GM12878 (cell line): ENCODE results near the gene TMEM37.

Experiments used
- BHLHE40 ChIP-seq, 2 experiments: fragments of 450-650 bp in 1 of 2; IDR thresholded peaks; 2 replicates each; pipeline ENCODE4 v1.6.1; 2011 to 2017; ENCODE audit warnings: low read depth in 2 of 2, borderline replicate concordance in 1 of 2, improper control_type of control experiment in 1 of 2, low read length in 1 of 2, mild to moderate bottlenecking in 1 of 2
- CBFB ChIP-seq: IDR thresholded peaks from 2 replicates; pipeline ENCODE4 v1.6.1; 2016; ENCODE audit warnings: antibody characterized with exemption, low read depth
- CREM ChIP-seq: IDR thresholded peaks from 2 replicates; pipeline ENCODE4 v1.6.1; 2014; ENCODE audit warnings: antibody characterized with exemption, low read depth
- CTCF ChIP-seq, 3 experiments: IDR thresholded peaks in 2 of 3; conservative IDR thresholded peaks in 1 of 3; 2 replicates each; pipeline ENCODE4 v1.5.1; 2011; ENCODE audit warnings: low read depth in 3 of 3, low read length in 3 of 3, mild to moderate bottlenecking in 3 of 3, control low read depth in 2 of 3, moderate library complexity in 2 of 3, inconsistent platforms in 1 of 3, mixed read lengths in 1 of 3; ENCODE audit not compliant: control insufficient read depth in 2 of 3, insufficient read depth in 1 of 3; ENCODE audit errors: extremely low read depth in 1 of 3
- EZH2 ChIP-seq: IDR thresholded peaks from 2 replicates; pipeline ENCODE4 v1.6.1; 2012; ENCODE audit warnings: low read depth, mild to moderate bottlenecking, control low read depth, inconsistent platforms, low read length, borderline replicate concordance; ENCODE audit not compliant: control insufficient read depth
- IKZF1 ChIP-seq: fragments of 450-650 bp; conservative IDR thresholded peaks from 2 replicates; pipeline ENCODE4 v1.6.1; 2017; ENCODE audit warnings: antibody characterized with exemption, mild to moderate bottlenecking
- MEF2A ChIP-seq: IDR thresholded peaks from 2 replicates; pipeline ENCODE4 v1.6.1; 2011; ENCODE audit warnings: low read depth, mild to moderate bottlenecking, low read length, moderate library complexity; ENCODE audit not compliant: insufficient read depth
- MTA2 ChIP-seq: fragments of 450-650 bp; IDR thresholded peaks from 2 replicates; pipeline ENCODE4 v1.6.1; 2016; ENCODE audit warnings: low read depth, mild to moderate bottlenecking, moderate library complexity
- RFX5 ChIP-seq: IDR thresholded peaks from 2 replicates; pipeline ENCODE4 v1.6.1; 2011; ENCODE audit warnings: low read depth, low read length, improper control_type of control experiment
- SMAD1 ChIP-seq: fragments of 450-650 bp; IDR thresholded peaks from 2 replicates; pipeline ENCODE4 v1.6.1; 2018; ENCODE audit warnings: mild to moderate bottlenecking, low read depth; ENCODE audit not compliant: partially characterized antibody
- SMC3 ChIP-seq: IDR thresholded peaks from 2 replicates; pipeline ENCODE4 v1.6.1; 2011; ENCODE audit warnings: low read length, improper control_type of control experiment, borderline replicate concordance
- SP1 ChIP-seq: IDR thresholded peaks from one replicate; pipeline ENCODE4 v1.6.1; 2011; ENCODE audit warnings: low read depth, low read length
- USF1 ChIP-seq: IDR thresholded peaks from 2 replicates; pipeline ENCODE4 v1.6.1; 2011; ENCODE audit warnings: borderline replicate concordance, low read depth, mild to moderate bottlenecking, moderate library complexity, mixed read lengths, low read length; ENCODE audit not compliant: insufficient read depth; ENCODE audit errors: extremely low read length

- TF ChIP-seq SMAD1 (no peak), CTCF (IDR thresholded peaks at IDR 0.05 in 2 of 3, conservative IDR thresholded peaks at IDR 0.05 in 1 of 3; ENCODE audit: control insufficient read depth in 2 of 3, extremely low read depth in 1 of 3, insufficient read depth in 1 of 3, low read depth in 3 of 3, low read length in 3 of 3) (no peak), USF1 (no peak), BHLHE40 (IDR thresholded peaks at IDR 0.05; ENCODE audit: borderline replicate concordance in 1 of 2, low read depth in 2 of 2, low read length in 1 of 2) (no peak), MTA2 (no peak), CREM (no peak), SP1 (no peak), EZH2 (no peak), CBFB (no peak), IKZF1 (no peak), SMC3 (no peak), RFX5 (no peak), MEF2A (no peak)
Measured at GRCh38 chr2:119424284-119425118, 7.2 kb upstream of the TMEM37 start.
